HG02943 (cell line): ENCODE results near the gene CCDC85B.
A peak's percentile ranks its signal among the peaks of the same experiment; 100 is the strongest.
"Not testable (repeated sequence)": the region's sequence is repeated elsewhere in the genome, so short reads cannot be mapped to it uniquely, and the experiment has no call there.

Experiments
- ATAC-seq: cut with Tn5 transposase; IDR thresholded peaks from one replicate; pipeline ENCODE4 v1.9.1; 2021; ENCODE audit warnings: mild to moderate bottlenecking, low read depth, moderate library complexity; ENCODE audit not compliant: unreplicated experiment

Gene CCDC85B

GRCh38 chr11:65885808-65886536 lies 4.5 kb upstream of the CCDC85B start:
- ATAC-seq: no peak

- no peak for ATAC-seq
Measured at GRCh38 chr11:65886826-65887722, 3.4 kb upstream of the CCDC85B start.

GRCh38 chr11:65887723-65888162 lies 2.7 kb upstream of the CCDC85B start:
- ATAC-seq: no peak

GRCh38 chr11:65888163-65888814 lies 2.2 kb upstream of the CCDC85B start, which contains the start of gene FIBP:
FIBP (minus strand) TSS chr11:65888471; CDS start chr11:65888418, 53 bp downstream.
- ATAC-seq: peak; percentile 47

GRCh38 chr11:65891219-65892136 lies 1.0 kb downstream of the CCDC85B start:
- no peak for ATAC-seq

DNA sequence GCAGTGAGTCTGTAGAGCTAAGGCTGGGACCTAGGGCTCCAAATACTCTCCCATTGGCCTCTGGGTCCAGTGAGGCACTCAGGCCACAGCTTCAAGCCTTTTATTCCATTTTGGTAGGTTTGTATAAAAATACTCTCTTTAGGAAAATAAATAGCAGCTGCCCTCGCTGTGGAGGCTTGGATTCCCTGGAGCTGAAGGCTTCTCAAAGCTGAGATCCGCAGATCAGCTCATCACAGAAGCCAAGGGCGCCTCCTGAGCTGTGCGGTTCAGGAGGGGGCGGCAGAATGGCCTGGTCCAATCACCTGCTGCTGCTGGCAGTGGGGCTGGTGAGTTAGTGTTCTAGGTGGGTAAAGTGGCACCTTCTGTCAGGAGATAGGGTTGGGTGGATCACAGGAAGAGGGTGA lies 1.7 kb downstream of the CCDC85B start:
- ATAC-seq: not testable (repeated sequence)

DNA sequence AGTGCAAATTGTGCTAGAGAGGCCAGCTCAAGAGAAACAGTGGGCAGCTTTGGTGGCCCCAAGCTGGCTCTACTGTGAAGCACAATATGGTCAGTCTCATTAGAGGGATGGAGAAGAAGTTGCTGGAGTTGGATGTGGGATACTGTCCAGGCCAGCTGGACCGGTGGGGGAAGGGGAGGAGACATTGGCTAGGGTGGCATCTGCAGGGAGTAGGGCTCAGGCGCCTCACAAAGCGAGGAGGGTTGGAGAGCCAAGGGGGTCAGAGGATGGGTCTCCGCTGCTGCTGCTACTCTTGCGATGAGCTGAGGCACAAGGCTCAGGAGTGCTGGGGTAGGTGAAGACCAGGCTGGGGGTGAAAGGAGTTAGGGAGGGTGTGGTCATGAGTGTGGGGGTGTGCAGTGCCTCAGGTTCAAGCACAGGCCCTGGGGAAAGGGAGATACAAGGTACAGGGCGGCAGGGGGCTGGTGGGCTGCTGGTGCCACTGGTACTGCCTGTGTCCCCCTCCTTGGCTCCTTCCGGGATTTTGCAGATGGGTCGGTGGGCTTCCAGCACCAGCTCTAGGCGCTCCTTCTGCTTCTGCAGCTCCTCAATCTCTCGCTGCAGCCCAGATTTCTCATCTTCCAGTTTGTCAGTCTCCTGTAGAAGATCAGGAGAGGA lies 2.3 kb downstream of the CCDC85B start:
- no peak for ATAC-seq

DNA sequence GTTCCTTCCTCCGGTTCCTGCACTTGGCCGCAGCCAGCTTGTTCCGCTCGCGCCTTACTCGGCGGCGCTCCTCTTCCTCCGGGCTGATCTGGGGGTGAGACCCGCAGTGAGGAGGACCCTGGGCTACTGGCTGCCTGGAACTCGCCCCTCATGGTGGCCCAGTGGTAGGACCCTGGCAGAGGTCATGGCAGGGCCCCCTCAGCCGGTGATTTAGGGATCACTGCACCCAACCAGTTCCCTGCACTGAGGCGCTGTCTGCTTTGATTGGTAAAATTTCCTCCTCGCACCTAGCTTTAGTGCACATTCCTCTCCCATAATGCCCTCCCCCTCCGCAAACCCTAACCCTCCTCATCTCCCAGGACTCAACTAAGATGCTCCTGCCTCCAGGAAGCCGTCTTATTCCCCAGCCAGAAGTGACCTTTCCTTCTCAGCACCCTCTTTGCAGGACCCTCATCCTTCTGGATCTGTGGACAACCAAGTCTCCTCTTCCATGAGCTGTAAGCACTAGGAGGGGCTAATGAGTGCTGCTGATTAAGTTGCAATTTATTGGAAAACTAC lies 3.6 kb downstream of the CCDC85B start:
- ATAC-seq: no peak

DNA sequence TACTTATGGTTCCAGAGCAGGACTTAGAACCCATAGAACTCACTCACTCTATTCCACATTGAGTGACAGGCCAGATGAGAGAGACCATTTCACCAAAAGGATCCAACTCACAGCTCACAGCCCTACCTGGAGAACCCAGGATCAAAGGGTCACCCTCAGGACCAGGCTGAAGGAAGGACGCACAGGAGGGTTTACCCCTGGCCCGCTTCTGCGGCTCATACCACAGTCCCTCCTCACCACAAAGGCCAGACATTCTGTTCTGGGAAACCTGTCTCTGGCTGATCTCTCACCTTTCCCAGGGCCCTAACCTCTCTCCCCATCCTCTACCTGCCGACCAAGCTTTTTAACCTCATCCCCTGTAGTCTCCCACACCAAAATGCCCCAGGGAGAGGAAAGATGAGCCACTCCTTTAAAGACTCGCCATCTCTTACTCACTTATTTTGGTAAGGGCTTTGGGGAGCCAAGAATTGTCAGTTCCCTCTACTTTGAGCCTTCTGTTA lies 5.1 kb downstream of the CCDC85B start:
- ATAC-seq: no peak

DNA sequence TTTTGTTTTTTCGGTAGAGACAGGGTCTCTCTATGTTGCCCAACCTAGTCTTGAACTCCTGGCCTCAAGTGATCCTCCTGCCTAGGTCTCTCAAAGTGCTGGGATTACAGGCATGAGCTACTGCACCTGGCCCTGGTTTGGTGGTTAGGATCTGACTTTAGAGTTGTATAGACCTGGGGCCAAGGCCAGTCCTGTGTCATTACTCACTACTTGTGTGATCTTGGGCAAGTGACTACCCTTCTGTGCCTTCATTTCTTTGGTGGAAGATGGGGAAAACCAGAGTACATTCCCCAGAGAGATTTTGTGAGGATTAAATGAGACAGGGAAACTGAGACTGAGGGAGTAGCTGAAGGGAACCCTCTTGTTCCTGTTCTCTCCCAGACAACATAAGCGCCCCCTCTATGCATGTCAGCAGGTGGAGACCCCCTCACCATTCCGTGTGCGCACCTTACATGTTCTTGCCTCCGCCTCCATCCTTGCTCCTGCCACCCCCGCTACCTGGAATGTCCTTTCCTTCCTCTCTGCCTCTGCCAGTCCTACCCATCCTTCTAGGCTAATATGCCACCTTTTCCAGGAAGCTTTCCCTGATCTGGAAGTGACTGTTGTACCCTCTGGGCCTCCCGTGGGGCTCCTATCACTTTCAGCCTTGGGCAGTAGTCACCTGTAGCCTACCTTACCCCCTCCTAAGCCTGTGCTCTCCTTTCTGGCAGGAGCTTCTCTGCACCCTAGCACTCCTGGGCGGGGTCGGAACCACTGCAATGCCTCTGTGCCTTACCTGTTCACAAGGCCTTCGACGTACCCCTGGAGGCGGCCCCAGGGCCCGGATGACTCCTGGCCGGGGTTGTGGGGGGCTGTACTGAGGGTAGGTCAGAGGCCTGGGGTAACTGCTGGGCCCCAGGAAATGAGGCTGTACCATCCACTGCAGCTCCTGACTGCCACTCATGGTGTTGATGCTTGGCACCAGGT lies 5.8 kb downstream of the CCDC85B start:
- no peak for ATAC-seq

DNA sequence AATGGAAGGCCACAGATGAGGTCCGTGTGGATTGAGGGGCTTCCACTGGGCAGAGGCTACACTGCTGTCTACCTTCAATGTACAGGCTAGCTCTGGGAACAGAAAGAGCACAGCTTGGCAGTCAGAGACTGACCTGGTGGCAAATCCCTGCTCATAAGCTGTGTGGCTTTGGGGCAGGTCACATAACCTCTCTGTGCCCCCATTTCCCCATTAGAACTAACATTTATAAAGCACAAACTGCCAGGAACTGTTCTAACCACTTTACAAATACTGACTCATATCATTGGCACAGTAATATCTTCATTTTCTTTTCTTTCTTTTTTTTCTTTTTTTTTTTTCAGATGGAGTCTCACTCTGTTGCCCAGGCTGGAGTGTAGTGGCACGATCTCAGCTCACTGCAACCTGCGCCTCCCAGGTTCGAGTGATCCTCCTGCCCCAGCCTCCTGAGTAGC lies 6.6 kb downstream of the CCDC85B start:
- no peak for ATAC-seq

- no peak for ATAC-seq
Measured at GRCh38 chr11:65898656-65899355, 8.3 kb downstream of the CCDC85B start.

DNA sequence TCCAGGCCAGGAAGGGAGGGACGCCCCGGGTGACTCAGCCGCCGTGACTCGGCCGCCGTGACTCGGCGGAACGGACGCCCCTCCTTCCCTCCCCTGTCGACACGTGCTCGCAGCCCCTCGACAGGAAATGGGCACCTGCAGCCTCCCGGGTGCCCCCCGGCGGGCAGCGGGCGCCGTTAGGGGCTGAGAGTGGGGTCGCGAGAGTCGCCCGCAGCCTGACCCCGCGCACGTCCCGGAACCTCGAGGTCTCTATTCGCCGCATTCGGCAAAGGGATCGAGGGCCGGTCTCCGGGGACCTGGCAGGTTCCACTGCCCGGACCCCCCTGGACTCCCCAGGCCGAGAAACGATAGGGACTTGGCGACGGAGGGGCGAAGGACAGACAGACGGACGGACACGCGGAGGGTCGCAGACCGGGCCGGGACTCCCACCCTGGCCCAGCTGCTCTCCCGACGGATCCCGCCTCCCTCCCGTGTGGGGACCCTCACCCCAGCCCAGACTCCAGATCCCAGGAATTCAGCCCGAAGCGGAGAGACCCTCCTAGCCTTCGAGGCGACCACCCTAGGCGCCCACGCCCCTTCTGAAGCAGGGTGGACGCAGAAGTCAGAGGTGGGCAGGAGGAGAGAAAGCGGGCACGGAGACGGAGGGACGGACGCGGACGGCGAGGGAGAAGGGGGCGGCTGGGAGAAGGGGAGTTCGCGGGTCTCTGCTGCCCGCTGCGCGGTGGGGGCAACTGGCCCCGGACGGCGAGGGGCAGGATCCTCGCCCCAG lies 9.1 kb downstream of the CCDC85B start:
- no peak for ATAC-seq

- ATAC-seq: peak; percentile 57
Measured at GRCh38 chr11:65900125-65900898, 9.8 kb downstream of the CCDC85B start, which contains the start of gene FOSL1. FOSL1 (minus strand) TSS chr11:65900388; CDS start chr11:65900339, 49 bp downstream.

GRCh38 chr11:65900899-65901180 lies 10.4 kb downstream of the CCDC85B start:
- no peak for ATAC-seq

DNA sequence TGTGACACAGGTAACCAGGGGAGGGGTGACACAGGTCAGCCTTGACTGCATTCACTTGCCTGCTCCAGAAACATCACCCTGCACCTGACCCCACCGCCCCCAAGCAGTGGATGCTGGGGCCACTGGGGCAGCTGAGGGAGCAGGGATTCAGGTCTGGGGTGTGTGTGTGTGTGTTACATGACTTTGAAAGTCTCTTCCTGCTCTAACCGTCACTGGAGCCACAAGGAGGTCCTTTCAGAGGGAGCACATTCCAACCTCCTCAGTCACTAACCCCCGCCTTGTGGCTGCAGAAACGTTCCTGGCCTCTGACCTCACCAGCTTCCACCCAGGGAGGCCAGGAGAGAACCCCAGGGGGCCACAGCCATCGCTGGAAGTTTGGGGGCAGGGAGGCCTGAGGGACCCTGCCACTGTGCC lies 12.6 kb downstream of the CCDC85B start:
- ATAC-seq: no peak
